Hepatocyte (in vitro differentiated cells): ENCODE measurements around the gene DEFB125. TPM values are rescaled to one million over a fixed set of nuclear protein-coding genes. Genes with fewer than 3 reads are reported as not detected.

ENCODE experiments used
- DNase-seq: peaks from one replicate; pipeline ENCODE4 v3.0.0-alpha.2; 2016; ENCODE audit warnings: low spot score
- H2AFZ ChIP-seq: fragments of 200-600 bp; sonication (generic); 2 replicates; pipeline ENCODE4 v1.6.0; 2016; ENCODE audit warnings: antibody characterized with exemption, mild to moderate bottlenecking
- H3K27ac ChIP-seq: fragments of 200-600 bp; sonication (generic); 2 replicates; pipeline ENCODE4 v1.5.1; 2016; ENCODE audit warnings: mild to moderate bottlenecking
- H3K27me3 ChIP-seq: fragments of 200-600 bp; sonication (generic); 2 replicates; pipeline ENCODE4 v1.6.1; 2016
- H3K36me3 ChIP-seq: fragments of 200-600 bp; sonication (generic); replicated peaks from 2 replicates; pipeline ENCODE4 v1.5.1; 2016; ENCODE audit warnings: low read depth; ENCODE audit not compliant: insufficient read depth
- H3K4me1 ChIP-seq: fragments of 200-600 bp; sonication (generic); 2 replicates; pipeline ENCODE4 v1.5.1; 2016; ENCODE audit warnings: mild to moderate bottlenecking, moderate library complexity; ENCODE audit not compliant: insufficient read depth
- H3K4me2 ChIP-seq: fragments of 200-600 bp; sonication (generic); 2 replicates; pipeline ENCODE4 v1.6.0; 2016
- H3K4me3 ChIP-seq: fragments of 200-600 bp; sonication (generic); 2 replicates; pipeline ENCODE4 v1.5.1; 2016; ENCODE audit warnings: mild to moderate bottlenecking
- H3K79me2 ChIP-seq: fragments of 200-600 bp; sonication (generic); 2 replicates; pipeline ENCODE4 v1.6.0; 2017; ENCODE audit warnings: mild to moderate bottlenecking
- H3K9me2 ChIP-seq: fragments of 200-600 bp; sonication (generic); replicated peaks from 2 replicates; pipeline ENCODE4 v1.6.0; 2017; ENCODE audit warnings: mild to moderate bottlenecking; ENCODE audit not compliant: insufficient read depth
- H3K9me3 ChIP-seq: fragments of 200-600 bp; sonication (generic); 2 replicates; pipeline ENCODE4 v1.5.1; 2016; ENCODE audit warnings: low read depth, mild to moderate bottlenecking
- H4K20me1 ChIP-seq: fragments of 200-600 bp; sonication (generic); 2 replicates; pipeline ENCODE4 v1.6.0; 2016; ENCODE audit warnings: mild to moderate bottlenecking; ENCODE audit not compliant: insufficient read depth, poor library complexity, severe bottlenecking
- EZH2 ChIP-seq: fragments of 200-600 bp; sonication (generic); IDR thresholded peaks from 2 replicates; pipeline ENCODE4 v1.6.1; 2016; ENCODE audit warnings: antibody characterized with exemption, mild to moderate bottlenecking, borderline replicate concordance
- EZH2phosphoT487 ChIP-seq: fragments of 200-600 bp; sonication (generic); IDR thresholded peaks from one replicate; pipeline ENCODE4 v1.6.1; 2018; ENCODE audit warnings: antibody characterized with exemption, mild to moderate bottlenecking, low read depth, moderate library complexity; ENCODE audit not compliant: unreplicated experiment, severe bottlenecking
- WGBS: methylation state at CpG from one replicate; pipeline ENCODE4 v1.1.6; 2016; ENCODE audit warnings: low lambda C conversion rate; ENCODE audit errors: missing lambda C conversion rate; 5-methylcytosine and 5-hydroxymethylcytosine counted together
- polyA plus RNA-seq: library from polyadenylated mRNA; unstranded; fragments of >200 nt; fragmentation: Nextera tagmentation; extraction: Ambion mirVana; gene quantifications from 2 replicates; pipeline ENCODE4 v1.2.1, GENCODE V29; 2016
- total RNA-seq: library from RNA; depleted of rRNA; stranded (reverse); fragments of >200 nt; gene quantifications from 2 replicates; pipeline ENCODE4 v1.2.3, GENCODE V29; 2014
- TF ChIP-seq, protein P1 (sequence below): fragments of 200-600 bp; sonication (generic); IDR thresholded peaks from 2 replicates; pipeline ENCODE4 v1.5.1; 2016; ENCODE audit warnings: antibody characterized with exemption, mild to moderate bottlenecking; ENCODE audit not compliant: poor library complexity

DEFB125 gene
- total and polyA plus RNA-seq, 2 experiments from 2014 or later, result not detected

DNA sequence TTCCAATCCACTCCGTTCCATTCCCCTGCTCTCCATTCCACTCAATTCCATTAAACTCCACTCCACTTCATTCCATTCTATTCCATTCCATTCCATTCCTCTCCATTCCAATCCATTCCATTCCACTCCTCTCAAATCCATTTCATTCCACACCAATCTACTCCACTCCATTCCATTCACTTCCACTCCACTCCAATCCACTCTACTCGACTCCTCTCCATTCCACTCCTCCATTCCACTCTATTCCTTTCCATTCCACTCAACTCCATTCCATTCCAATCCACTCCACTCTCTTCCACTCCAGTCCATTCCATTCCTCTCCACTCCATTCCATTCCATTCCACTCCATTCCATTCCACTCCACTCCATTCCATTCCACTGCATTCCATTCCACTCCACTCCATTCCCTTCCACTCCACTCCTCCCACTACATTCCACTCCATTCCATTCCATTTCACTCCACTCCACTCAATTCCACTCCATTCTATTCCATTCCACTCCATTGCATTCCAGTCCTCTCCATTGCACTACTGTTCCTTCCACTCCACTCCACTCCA is 22.6 kb upstream of the DEFB125 start:
- Histone ChIP-seq H3K4me2 (no peak overlapping the region), H3K9me2 (no peaks in the 10 kb centered on the region), H3K79me2 (no peaks in the 10 kb centered on the region), H3K36me3 (no peaks in the 10 kb centered on the region), H3K27me3 (no peaks in the 10 kb centered on the region), H3K27ac (no peak overlapping the region), H3K9me3 (no peaks in the 10 kb centered on the region), H2AFZ (no peak overlapping the region), H3K4me1 (no peaks in the 10 kb centered on the region), H3K4me3 (no peak overlapping the region), H4K20me1 (no peaks in the 10 kb centered on the region)
- no peak for DNase-seq
- WGBS, result 80% methylated on average over 2 of the region's 2 CpGs
- TF ChIP-seq EZH2 (no peak), EZH2phosphoT487 (no peak)
- TF ChIP-seq, protein P1, sequence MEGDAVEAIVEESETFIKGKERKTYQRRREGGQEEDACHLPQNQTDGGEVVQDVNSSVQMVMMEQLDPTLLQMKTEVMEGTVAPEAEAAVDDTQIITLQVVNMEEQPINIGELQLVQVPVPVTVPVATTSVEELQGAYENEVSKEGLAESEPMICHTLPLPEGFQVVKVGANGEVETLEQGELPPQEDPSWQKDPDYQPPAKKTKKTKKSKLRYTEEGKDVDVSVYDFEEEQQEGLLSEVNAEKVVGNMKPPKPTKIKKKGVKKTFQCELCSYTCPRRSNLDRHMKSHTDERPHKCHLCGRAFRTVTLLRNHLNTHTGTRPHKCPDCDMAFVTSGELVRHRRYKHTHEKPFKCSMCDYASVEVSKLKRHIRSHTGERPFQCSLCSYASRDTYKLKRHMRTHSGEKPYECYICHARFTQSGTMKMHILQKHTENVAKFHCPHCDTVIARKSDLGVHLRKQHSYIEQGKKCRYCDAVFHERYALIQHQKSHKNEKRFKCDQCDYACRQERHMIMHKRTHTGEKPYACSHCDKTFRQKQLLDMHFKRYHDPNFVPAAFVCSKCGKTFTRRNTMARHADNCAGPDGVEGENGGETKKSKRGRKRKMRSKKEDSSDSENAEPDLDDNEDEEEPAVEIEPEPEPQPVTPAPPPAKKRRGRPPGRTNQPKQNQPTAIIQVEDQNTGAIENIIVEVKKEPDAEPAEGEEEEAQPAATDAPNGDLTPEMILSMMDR, result no peak

DNA sequence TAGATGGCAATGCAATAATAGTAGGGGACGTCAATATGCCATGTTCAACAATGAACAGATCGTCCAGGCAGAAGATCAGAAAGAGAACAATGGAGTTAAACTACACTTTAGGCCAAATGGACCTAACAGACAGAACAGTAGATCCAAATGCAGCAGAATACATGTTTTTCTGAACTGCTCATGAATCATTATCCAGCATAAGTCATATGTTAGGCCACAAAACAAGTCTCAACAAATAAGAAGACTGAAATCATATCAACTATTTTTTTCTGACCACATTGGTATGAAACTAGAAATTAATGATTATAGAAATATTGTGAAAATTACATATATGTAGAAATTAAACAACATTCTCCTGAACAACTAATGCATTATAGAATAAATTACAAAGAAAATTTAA is 10.2 kb upstream of the DEFB125 start:
- Histone ChIP-seq H3K27me3 (no peaks in the 10 kb centered on the region), H3K4me2 (no peak overlapping the region), H4K20me1 (no peaks in the 10 kb centered on the region), H3K4me3 (no peak overlapping the region), H3K79me2 (no peaks in the 10 kb centered on the region), H3K27ac (no peak overlapping the region), H2AFZ (no peak overlapping the region), H3K9me2 (no peaks in the 10 kb centered on the region), H3K4me1 (no peaks in the 10 kb centered on the region), H3K9me3 (no peaks in the 10 kb centered on the region), H3K36me3 (no peaks in the 10 kb centered on the region)
- TF ChIP-seq, protein P1, result no peak
- no peak for TF ChIP-seq EZH2phosphoT487
- TF ChIP-seq EZH2, result no peak
- no peak for DNase-seq
- WGBS, result 56% methylated on average over 2 of the region's 2 CpGs

DNA sequence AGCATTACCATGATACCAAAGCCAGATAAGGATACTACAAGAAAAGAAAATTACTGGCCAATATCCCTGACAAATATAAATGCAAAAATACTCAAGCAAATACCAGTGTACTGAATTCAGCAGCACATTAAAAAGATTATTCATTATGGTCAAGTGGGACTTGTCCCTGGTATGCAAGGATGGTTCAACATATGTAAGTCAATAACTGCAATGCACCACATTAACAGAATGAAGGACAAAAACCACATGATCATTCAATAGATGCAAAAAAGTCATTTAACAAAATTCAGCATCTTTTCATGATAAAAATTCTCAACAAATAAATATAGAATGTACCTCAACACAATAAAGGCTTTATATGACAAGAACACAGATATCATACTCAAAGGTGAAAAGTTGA is 9.1 kb upstream of the DEFB125 start:
- H3K27ac ChIP-seq, result no peak overlapping the region
- H3K4me1 ChIP-seq, result no peaks in the 10 kb centered on the region
- H3K4me2 ChIP-seq, result no peak overlapping the region
- DNase-seq, result no peak
- no peak for TF ChIP-seq EZH2phosphoT487
- no peak for TF ChIP-seq EZH2
- TF ChIP-seq, protein P1, result no peak
- no peaks in the 10 kb centered on the region for H3K36me3 ChIP-seq
- no peaks in the 10 kb centered on the region for H3K9me3 ChIP-seq
- no peaks in the 10 kb centered on the region for H3K9me2 ChIP-seq
- no peak overlapping the region for H3K4me3 ChIP-seq
- no peak overlapping the region for H2AFZ ChIP-seq
- no peaks in the 10 kb centered on the region for H3K79me2 ChIP-seq
- H3K27me3 ChIP-seq, result no peaks in the 10 kb centered on the region
- no peaks in the 10 kb centered on the region for H4K20me1 ChIP-seq

DNA sequence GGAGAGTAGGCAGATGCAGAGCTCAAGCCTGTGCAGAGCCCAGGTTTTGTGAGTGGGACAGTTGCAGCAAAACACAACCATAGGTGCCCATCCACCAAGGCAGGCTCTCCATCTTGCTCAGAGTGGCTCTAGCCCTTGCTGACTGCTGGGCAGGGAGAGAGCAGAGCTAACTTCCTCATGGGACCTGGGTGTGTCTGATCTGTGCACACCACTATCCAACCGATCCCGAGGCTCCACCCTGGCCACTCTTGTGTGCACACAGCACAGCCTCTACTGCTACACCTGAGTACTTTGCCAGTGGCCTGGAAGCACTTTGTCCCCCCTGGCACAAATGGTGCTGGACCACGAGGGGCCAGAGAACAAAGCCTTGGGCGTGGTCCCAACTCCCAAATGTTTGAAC is 7.9 kb upstream of the DEFB125 start:
- no peaks in the 10 kb centered on the region for H3K4me1 ChIP-seq
- no peaks in the 10 kb centered on the region for H3K79me2 ChIP-seq
- H2AFZ ChIP-seq, result no peak overlapping the region
- no peaks in the 10 kb centered on the region for H4K20me1 ChIP-seq
- TF ChIP-seq EZH2, result no peak
- TF ChIP-seq, protein P1, result no peak
- TF ChIP-seq EZH2phosphoT487, result no peak
- H3K9me3 ChIP-seq, result no peaks in the 10 kb centered on the region
- H3K27ac ChIP-seq, result no peak overlapping the region
- 72% methylated on average over 4 of the region's 4 CpGs for WGBS
- no peaks in the 10 kb centered on the region for H3K36me3 ChIP-seq
- no peak overlapping the region for H3K4me2 ChIP-seq
- H3K9me2 ChIP-seq, result no peaks in the 10 kb centered on the region
- H3K4me3 ChIP-seq, result no peak overlapping the region
- DNase-seq, result no peak
- no peaks in the 10 kb centered on the region for H3K27me3 ChIP-seq
